ENCODE measurements around the gene NELL1. TPM values are rescaled to one million over a fixed set of nuclear protein-coding genes. Genes with fewer than 3 reads are reported as not detected.

The NELL1 gene
- total and polyA plus RNA-seq, 2 experiments from 2014 or later = 2.1 to 7.7 TPM

DNA sequence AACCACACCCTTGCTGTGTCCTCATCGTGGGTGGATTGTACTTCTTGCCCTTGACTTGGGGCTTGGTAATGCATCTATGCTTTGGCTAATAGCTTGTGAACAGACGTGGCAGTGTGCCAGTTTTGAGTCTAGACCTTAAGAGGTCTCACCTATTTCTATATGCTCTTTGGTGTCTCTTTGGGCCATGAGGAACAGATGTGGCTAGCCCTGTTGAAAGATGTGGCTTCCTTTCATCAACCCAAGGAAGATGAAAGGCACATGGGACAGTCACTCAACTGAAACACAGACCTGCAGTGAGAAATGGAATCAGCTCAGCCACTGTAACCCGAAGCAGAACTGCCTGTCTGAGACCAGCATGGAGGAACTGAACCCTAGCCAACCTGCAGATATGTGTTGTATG lies 7.9 kb upstream of the NELL1 start:
- Histone ChIP-seq H3K27ac (no peak overlapping the region), H3K36me3 (no peaks in the 10 kb centered on the region), H3K27me3 (peaks cover 72% of the 10 kb centered on the region), H3K4me3 (no peak overlapping the region), H3K4me1 (ENCODE audit: low read depth) (no peaks in the 10 kb centered on the region), H3K9me3 (ENCODE audit: low read depth) (no peaks in the 10 kb centered on the region)
- TF ChIP-seq, protein P1, sequence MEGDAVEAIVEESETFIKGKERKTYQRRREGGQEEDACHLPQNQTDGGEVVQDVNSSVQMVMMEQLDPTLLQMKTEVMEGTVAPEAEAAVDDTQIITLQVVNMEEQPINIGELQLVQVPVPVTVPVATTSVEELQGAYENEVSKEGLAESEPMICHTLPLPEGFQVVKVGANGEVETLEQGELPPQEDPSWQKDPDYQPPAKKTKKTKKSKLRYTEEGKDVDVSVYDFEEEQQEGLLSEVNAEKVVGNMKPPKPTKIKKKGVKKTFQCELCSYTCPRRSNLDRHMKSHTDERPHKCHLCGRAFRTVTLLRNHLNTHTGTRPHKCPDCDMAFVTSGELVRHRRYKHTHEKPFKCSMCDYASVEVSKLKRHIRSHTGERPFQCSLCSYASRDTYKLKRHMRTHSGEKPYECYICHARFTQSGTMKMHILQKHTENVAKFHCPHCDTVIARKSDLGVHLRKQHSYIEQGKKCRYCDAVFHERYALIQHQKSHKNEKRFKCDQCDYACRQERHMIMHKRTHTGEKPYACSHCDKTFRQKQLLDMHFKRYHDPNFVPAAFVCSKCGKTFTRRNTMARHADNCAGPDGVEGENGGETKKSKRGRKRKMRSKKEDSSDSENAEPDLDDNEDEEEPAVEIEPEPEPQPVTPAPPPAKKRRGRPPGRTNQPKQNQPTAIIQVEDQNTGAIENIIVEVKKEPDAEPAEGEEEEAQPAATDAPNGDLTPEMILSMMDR (IDR thresholded peaks at IDR 0.05; ENCODE audit: low read depth, low read length) = no peak
- no peak for DNase-seq (ENCODE audit: low read depth in 1 of 2, low spot score in 1 of 2)

DNA sequence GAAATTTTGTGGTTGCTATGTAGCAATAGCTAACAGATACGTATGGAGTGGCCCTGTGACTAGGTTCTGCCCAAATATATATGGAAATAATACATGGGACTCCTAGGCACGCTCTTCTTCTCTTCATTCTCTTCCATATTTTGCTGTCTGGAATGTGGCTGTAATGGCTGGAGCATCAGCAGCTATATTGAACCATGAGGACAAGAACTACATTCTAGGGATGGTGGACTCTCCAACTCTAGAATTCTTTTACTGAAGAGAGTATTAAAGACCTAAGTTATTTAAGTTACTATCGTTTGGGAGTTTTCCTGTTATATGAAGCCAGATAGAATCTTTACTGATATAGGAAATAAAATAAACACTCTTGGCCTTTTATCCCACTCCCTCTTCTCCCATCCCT lies 7.5 kb upstream of the NELL1 start:
- Histone ChIP-seq H3K4me1 (ENCODE audit: low read depth) (no peaks in the 10 kb centered on the region), H3K9me3 (ENCODE audit: low read depth) (no peaks in the 10 kb centered on the region), H3K4me3 (no peak overlapping the region), H3K27ac (no peak overlapping the region), H3K36me3 (no peaks in the 10 kb centered on the region), H3K27me3 (peaks cover 75% of the 10 kb centered on the region)
- no peak for DNase-seq (ENCODE audit: low read depth in 1 of 2, low spot score in 1 of 2)
- TF ChIP-seq, protein P1 (IDR thresholded peaks at IDR 0.05; ENCODE audit: low read depth, low read length) = no peak

DNA sequence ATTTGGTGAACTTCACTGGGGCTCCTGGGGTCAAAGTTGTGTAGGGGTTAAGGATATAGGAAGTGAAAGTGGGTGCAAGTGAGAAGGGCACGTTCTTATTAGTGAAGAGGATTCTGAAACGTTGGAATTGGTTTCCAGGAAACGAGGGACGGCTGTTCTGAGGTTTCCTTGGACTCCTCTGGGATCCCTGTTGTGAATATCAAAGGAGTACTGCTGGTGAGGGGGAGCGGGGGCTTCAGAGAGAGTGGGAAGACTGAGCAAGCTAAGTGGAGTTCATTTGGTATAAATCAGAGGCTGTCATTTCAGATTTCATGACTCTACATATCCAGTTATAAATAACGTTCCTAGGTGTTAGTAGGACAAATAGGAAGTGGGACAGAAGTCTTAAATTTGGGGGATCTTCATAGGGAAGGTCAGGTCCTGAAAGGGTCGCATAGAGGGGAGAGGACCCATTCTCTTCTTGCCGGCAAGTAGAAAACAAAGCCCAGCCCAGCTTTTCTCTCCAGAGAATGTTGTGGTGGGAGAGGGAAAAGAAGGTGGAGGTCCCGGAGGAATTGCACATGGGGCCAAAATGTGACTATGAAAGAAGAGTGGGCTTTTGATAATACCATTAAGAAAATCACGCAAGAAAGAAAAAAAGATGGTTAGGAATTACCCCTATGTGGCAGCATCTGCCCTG lies 1.1 kb upstream of the NELL1 start:
- Histone ChIP-seq H3K4me1 (ENCODE audit: low read depth) (peaks cover 4% of the 10 kb centered on the region), H3K9me3 (ENCODE audit: low read depth) (no peaks in the 10 kb centered on the region), H3K4me3 (no peak overlapping the region), H3K27me3 (peaks cover 86% of the 10 kb centered on the region), H3K36me3 (no peaks in the 10 kb centered on the region), H3K27ac (no peak overlapping the region)
- TF ChIP-seq, protein P1 (IDR thresholded peaks at IDR 0.05; ENCODE audit: low read depth, low read length) = no peak
- DNase-seq (ENCODE audit: low read depth in 1 of 2, low spot score in 1 of 2) = no peak

DNA sequence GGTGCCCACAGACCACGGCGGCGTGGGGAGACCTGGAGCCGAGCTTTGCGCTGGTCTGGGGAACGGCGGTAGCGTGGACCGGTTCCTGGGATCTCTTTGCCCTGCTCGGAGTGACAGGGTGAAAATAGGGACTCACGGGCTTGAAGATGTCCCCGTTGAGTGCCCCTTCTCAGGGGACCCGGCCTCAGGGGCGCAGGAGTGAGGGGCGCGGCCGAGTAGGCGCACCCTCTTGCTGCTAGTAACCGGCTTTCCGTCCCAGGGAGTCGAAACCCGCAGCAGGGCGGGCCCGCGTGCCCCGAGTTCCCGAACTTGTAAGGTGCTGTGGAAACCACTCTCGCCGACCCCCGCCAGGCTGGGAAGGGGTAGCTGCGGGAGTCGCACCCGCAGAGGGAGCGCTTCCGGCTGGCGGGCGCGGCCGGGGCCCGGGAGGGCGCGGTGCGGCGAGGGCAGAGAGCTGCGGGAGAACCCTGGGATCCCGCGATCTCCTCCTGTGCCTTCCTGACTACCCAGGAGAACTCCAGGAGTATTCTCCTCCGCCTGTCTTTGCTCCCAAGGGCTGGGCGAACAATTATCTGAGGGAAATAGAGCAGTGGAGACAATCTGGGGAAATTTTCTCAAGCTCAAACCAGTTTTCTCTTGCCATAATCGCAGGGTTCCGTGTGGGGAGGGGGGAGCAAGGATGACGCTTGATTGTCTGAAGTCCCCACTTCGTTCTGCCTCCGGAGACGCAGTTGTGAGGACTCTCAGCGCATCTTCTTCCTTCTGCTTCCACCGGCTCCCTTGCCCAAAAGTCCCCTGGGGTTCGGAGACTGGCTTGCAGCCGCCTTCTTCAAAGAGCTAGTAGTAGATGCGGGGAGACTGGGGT lies 666 bp downstream of the NELL1 start:
- H3K36me3 ChIP-seq = no peaks in the 10 kb centered on the region
- peak; percentile 1 to 18 for DNase-seq (ENCODE audit: low read depth in 1 of 2, low spot score in 1 of 2)
- peaks cover 90% of the 10 kb centered on the region for H3K27me3 ChIP-seq
- no peaks in the 10 kb centered on the region for H3K9me3 ChIP-seq (ENCODE audit: low read depth)
- H3K27ac ChIP-seq = no peak overlapping the region
- TF ChIP-seq, protein P1 (IDR thresholded peaks at IDR 0.05; ENCODE audit: low read depth, low read length) = no peak
- peak overlapping the region; percentile 39 for H3K4me3 ChIP-seq
- H3K4me1 ChIP-seq (ENCODE audit: low read depth) = peaks cover 4% of the 10 kb centered on the region

DNA sequence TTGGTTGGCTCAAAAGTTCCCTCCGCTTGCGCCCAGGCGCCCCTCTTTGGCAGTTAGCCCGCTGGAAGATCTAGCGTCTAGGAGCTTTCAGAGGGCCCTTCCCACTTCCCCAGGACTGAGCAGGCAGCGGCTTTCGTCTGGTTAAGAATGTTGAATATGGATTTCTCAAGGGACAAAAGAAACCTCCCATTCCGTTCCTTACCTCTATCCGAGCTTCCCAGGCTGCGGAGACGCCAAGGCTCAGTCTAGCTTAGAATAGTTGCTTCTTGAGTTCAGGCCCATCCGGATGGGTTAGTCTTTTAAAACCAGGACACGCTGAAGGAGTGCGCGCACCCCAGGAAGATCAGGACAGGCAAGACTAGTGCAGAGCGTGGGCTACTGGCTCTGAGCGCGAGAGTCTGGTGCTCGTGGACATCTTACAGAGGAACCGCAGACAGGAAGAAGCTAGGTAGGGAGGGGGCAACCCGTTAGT lies 1.6 kb downstream of the NELL1 start:
- Histone ChIP-seq H3K27ac (no peak overlapping the region), H3K27me3 (peaks cover 85% of the 10 kb centered on the region), H3K4me3 (peak overlapping the region; percentile 4), H3K9me3 (ENCODE audit: low read depth) (no peaks in the 10 kb centered on the region), H3K36me3 (no peaks in the 10 kb centered on the region), H3K4me1 (ENCODE audit: low read depth) (peaks cover 4% of the 10 kb centered on the region)
- TF ChIP-seq, protein P1 (IDR thresholded peaks at IDR 0.05; ENCODE audit: low read depth, low read length) = no peak
- no peak for DNase-seq (ENCODE audit: low read depth in 1 of 2, low spot score in 1 of 2)

Measured in cardiac muscle cell (in vitro differentiated cells and primary cell).